Stimulated activated CD4-positive, alpha-beta T cell treated with anti-CD3 and anti-CD28 coated beads, TNF-alpha, amount 100 ng/mL, for 1 hour (primary cell): ENCODE measurements around the gene CTIF.

Experiments
- DNase-seq, 3 donors: peaks; one replicate each; pipeline ENCODE4 v3.0.0-alpha.2; 2020; ENCODE audit warnings: low read depth in 3 of 3, low spot score in 1 of 3

CTIF gene

GRCh38 chr18:48662011-48662661 lies 123.3 kb downstream of the CTIF start:
- DNase-seq: no peak

GRCh38 chr18:48663096-48663930 lies 124.5 kb downstream of the CTIF start:
- no peak for DNase-seq

GRCh38 chr18:48663931-48664847 lies 125.4 kb downstream of the CTIF start:
- peak in 2 of 3 donors; percentile 8 to 37 for DNase-seq

GRCh38 chr18:48665654-48666053 lies 126.8 kb downstream of the CTIF start:
- DNase-seq: no peak

- no peak for DNase-seq
Measured at GRCh38 chr18:48666613-48667012, 127.8 kb downstream of the CTIF start.

GRCh38 chr18:48667276-48668254 lies 128.7 kb downstream of the CTIF start:
- DNase-seq: no peak

GRCh38 chr18:48668466-48669179 lies 129.8 kb downstream of the CTIF start:
- no peak for DNase-seq

GRCh38 chr18:48669180-48669675 lies 130.4 kb downstream of the CTIF start:
- DNase-seq: no peak

GRCh38 chr18:48669991-48670750 lies 131.3 kb downstream of the CTIF start:
- DNase-seq: no peak

GRCh38 chr18:48670751-48671560 lies 132.1 kb downstream of the CTIF start:
- no peak for DNase-seq

GRCh38 chr18:48671561-48671945 lies 132.7 kb downstream of the CTIF start:
- DNase-seq: no peak

GRCh38 chr18:48672671-48673340 lies 134.0 kb downstream of the CTIF start:
- no peak for DNase-seq

- DNase-seq: no peak
Measured at GRCh38 chr18:48673456-48673852, 134.6 kb downstream of the CTIF start.

GRCh38 chr18:48673853-48674721 lies 135.3 kb downstream of the CTIF start:
- DNase-seq: no peak

- DNase-seq: no peak
Measured at GRCh38 chr18:48674758-48675351, 136.0 kb downstream of the CTIF start.

- peak; percentile 60 to 78 (median 62) for DNase-seq
Measured at GRCh38 chr18:48675352-48675761, 136.5 kb downstream of the CTIF start.
